Fibroblast of gingiva (primary cell): ENCODE measurements around the gene FARP1.
"Not testable (repeated sequence)": the region's sequence is repeated elsewhere in the genome, so short reads cannot be mapped to it uniquely, and the experiment has no call there.

Source experiments
- DNase-seq: peaks from one replicate; pipeline ENCODE4 v3.0.0-alpha.2; 2011; ENCODE audit warnings: low read depth

Gene FARP1

GRCh38 chr13:98399756-98400155 lies 256.9 kb downstream of the FARP1 start:
- no peak for DNase-seq

GRCh38 chr13:98401934-98402333 lies 259.0 kb downstream of the FARP1 start:
- DNase-seq: no peak

GRCh38 chr13:98403076-98403475 lies 260.2 kb downstream of the FARP1 start:
- no peak for DNase-seq

- no peak for DNase-seq
Measured at GRCh38 chr13:98405107-98405571, 262.2 kb downstream of the FARP1 start.

GRCh38 chr13:98405690-98406344 lies 262.9 kb downstream of the FARP1 start:
- no peak for DNase-seq

- no peak for DNase-seq
Measured at GRCh38 chr13:98406427-98406826, 263.5 kb downstream of the FARP1 start.

- no peak for DNase-seq
Measured at GRCh38 chr13:98406971-98407370, 264.1 kb downstream of the FARP1 start.

GRCh38 chr13:98407575-98407974 lies 264.7 kb downstream of the FARP1 start:
- DNase-seq: no peak

GRCh38 chr13:98409281-98409680 lies 266.4 kb downstream of the FARP1 start:
- no peak for DNase-seq

GRCh38 chr13:98410612-98411011 lies 267.7 kb downstream of the FARP1 start:
- DNase-seq: no peak

- no peak for DNase-seq
Measured at GRCh38 chr13:98411013-98411412, 268.1 kb downstream of the FARP1 start.

- DNase-seq: no peak
Measured at GRCh38 chr13:98411617-98412265, 268.8 kb downstream of the FARP1 start.

- DNase-seq: not testable (repeated sequence)
Measured at GRCh38 chr13:98413278-98413677, 270.4 kb downstream of the FARP1 start.

GRCh38 chr13:98413796-98414195 lies 270.9 kb downstream of the FARP1 start:
- no peak for DNase-seq

GRCh38 chr13:98415326-98416070 lies 272.6 kb downstream of the FARP1 start:
- no peak for DNase-seq

GRCh38 chr13:98416408-98416807 lies 273.5 kb downstream of the FARP1 start:
- DNase-seq: no peak

- DNase-seq: no peak
Measured at GRCh38 chr13:98419786-98420553, 277.1 kb downstream of the FARP1 start.

GRCh38 chr13:98420554-98421175 lies 277.8 kb downstream of the FARP1 start:
- no peak for DNase-seq

GRCh38 chr13:98422046-98422445 lies 279.2 kb downstream of the FARP1 start:
- DNase-seq: no peak

- DNase-seq: no peak
Measured at GRCh38 chr13:98423417-98423816, 280.5 kb downstream of the FARP1 start.

- DNase-seq: no peak
Measured at GRCh38 chr13:98427331-98427995, 284.6 kb downstream of the FARP1 start.
